NCI-H1436 treated with DMSO at 0.1 percent for 48 hours (cell line): Measurements from ENCODE around the gene MX2.
"Not testable (repeated sequence)": the region's sequence is repeated elsewhere in the genome, so short reads cannot be mapped to it uniquely, and the experiment has no call there.

ENCODE experiments used
- DNase-seq: peaks from one replicate; lab custom pipeline; 2025; lab: John Stamatoyannopoulos, UW

The MX2 gene

GRCh38 chr21:41418393-41418792 lies 56.6 kb downstream of the MX2 start:
- no peak for DNase-seq

DNA sequence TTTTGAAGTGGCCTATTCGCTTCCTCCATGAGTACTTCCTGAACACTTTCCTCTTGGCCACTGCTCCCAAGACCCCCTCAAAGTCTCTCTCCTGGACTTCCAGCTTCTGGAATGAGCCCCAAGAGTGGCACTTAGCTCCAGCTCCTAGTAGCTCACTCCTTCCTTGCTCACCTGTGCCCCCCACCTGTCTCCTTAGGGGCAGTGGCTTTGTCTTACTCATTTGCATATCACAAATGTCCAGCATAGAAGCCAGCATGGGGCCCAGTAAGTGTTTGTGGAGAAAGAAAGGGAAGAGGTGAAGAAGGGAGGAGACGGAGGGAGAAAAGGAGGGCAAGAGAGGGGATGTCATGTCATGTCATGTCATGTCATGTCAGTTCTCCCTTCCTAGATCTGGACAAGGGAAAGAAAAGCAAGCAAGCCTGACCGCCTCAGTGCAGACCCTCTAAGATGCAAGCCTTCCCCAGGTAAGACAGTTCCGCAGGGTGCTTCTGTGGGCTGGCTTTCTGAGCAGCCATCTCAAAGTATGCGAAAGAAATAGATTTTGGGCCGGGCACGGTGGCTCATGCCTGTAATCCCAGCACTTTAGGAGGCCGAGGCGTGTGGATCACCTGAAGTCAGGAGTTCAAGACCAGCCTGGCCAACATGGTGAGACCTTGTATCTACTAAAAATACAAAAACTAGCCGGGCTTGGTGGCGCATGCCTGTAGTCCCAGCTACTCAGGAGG lies 57.3 kb downstream of the MX2 start:
- DNase-seq, result no peak

- DNase-seq, result peak; percentile 1
These were observed 58.4 kb downstream of the MX2 start for GRCh38 chr21:41419921-41420862.

DNA sequence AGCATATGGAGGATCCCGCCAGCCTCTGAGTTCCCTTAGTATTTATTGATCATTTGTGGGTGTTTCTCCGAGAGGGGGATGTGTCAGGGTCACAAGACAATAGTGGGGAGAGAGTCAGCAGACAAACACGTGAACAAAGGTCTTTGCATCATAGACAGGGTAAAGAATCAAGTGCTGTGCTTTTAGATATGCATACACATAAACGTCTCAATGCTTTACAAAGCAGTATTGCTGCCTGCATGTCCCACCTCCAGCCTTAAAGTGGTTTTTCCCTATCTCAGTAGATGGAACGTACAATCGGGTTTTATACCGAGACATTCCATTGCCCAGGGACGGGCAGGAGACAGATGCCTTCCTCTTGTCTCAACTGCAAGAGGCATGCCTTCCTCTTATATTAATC lies 59.2 kb downstream of the MX2 start:
- DNase-seq, result not testable (repeated sequence)

GRCh38 chr21:41422546-41423304 lies 60.9 kb downstream of the MX2 start:
- DNase-seq, result no peak

GRCh38 chr21:41423305-41423636 lies 61.4 kb downstream of the MX2 start:
- DNase-seq, result not testable (repeated sequence)

DNA sequence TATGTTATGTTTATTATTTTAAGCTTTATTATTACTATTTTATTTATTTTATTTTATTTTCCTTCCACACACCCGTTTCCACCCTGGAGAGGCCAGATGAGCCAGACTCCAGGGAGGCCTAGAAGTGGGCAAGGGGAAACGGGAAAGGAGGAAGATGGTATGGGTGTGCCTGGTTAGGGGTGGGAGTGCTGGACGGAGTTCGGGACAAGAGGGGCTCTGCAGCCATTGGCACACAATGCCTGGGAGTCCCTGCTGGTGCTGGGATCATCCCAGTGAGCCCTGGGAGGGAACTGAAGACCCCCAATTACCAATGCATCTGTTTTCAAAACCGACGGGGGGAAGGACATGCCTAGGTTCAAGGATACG lies 63.7 kb downstream of the MX2 start:
- DNase-seq, result no peak

GRCh38 chr21:41425954-41426675 lies 64.3 kb downstream of the MX2 start, which contains the start of gene MX1:
Gene MX1 (plus strand): TSS chr21:41426239. CDS start chr21:41432071, 5,832 bp downstream.
- DNase-seq, result no peak

- DNase-seq, result no peak
These were observed 65.0 kb downstream of the MX2 start for GRCh38 chr21:41426676-41427404.

DNA sequence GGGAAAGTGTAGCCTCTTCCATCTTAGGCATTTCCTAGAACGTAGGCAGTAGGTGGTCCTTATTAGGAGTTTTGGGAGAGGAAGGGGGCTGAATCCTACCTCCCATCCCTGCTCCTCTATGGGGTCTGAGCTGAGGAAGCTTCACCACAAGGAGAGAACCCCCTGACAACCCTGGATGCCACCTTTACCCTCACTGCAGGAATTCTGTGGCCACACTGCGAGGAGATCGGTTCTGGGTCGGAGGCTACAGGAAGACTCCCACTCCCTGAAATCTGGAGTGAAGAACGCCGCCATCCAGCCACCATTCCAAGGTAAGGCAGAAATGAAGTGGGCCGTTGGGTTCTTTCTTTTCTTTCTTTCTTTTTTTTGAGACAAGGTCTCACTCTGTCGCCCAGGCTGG lies 65.7 kb downstream of the MX2 start:
- DNase-seq, result no peak

DNA sequence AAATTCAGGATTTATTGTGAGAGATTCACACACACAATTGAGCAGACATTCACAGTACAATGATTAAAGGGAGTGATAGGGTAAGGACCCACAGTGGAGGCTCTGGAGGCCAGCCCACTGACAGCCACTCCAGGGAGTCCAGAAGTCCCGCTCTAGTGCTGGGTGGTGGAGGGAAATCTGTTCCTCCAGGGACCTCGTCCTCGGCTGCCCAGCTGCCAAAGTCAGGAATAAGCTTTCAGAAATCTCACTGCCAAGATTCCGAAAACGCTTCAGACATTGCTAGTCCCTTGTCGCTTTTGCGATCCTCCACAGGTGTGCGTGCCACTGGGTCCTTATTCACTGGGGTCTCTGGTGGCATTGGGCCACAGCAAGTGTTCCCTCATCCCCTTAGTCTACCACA lies 66.5 kb downstream of the MX2 start:
- no peak for DNase-seq

GRCh38 chr21:41428847-41429246 lies 67.0 kb downstream of the MX2 start:
- no peak for DNase-seq

DNA sequence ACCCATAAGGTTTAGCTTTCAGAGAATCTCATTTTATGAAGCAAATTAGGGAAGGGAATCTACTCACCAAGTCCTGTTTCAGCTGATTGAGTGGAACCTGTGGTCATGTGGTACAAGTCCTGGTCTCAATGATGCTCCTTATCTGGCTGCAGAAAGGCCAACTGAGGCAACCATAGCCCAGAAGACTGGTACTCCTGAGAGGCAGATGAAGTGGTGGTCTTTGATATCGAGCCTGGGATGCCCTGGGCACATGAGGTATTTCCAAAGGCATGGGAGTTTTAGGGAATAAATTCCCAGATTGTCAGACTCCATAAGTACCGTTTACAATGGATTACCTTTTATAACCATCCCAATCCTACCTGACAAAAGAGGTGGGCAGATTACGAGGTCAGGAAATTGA lies 67.5 kb downstream of the MX2 start:
- DNase-seq, result no peak

- DNase-seq, result no peak
These were observed 68.2 kb downstream of the MX2 start for GRCh38 chr21:41429925-41430491.

DNA sequence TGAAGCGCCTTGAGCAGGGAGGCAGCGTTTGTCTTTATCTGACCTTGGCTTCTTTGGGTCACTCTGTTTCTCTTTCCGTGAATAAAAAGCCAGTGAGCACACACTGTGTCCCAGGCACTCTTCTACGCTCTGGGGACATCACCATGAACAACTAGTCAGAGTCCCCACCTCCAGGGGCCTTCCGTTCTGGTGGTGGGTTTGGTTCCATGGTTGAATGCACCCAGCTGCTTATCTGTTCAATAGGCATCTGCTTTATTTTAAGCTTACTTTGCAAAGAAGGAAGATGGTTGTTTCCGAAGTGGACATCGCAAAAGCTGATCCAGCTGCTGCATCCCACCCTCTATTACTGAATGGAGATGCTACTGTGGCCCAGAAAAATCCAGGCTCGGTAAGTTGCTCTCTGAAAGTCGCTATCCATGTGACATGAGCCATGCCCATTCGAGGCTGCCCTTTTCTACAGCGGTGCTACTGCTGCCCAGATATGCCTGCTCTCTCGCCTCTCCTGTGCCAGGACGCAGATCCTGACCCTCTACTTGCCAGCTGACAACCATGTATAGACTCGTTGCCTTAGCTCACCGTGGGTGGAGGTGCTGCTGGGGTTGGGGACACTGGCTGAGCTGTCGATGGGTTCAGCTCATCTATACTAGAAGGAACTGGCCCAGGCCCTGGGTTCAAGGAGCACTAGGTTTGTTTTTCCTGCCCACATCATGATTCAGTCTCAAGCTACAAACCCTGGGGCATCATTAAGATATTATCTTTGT lies 70.1 kb downstream of the MX2 start:
- no peak for DNase-seq

DNA sequence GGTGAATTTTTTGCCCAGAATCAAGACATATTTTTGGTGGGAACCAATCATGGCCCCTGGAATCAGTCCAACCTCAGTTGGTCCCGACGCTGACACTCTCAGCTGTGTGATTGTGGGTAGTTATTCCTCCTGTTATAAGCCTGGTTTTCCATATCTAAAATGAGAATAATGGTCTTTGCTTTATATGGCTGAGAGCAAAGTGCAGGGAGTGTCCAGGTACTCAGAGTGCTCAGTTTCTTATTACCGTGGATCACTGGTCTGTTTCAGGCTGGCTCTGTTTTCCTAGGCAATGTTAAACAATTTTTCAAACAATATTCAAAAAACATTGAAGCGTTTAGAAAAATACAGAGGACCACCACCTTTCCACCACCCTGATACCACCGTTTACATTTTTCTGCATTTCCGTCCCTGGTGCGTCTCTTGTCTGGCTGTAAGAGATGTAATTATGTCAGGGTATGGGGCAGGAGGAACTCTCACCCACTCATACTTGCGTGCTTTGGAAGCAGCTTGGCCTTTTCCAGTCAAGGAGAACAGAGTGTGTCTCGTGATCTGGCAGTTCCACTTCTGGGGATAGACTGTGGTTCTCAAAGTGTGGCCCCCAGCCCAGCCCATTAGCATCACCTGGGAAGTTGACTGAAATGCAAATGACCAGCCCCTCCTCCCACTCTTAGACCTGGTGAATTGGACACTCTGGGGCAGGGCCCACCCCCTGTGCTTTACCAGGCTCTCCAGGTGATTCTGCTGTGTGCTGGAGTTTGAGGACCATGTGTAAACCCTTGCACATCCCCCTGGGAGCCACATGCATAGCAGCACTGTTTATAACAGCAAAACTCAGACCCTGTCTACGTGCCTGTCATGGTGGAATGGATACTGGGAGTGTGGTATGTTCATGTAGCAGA lies 71.0 kb downstream of the MX2 start:
- no peak for DNase-seq

- no peak for DNase-seq
These were observed 71.7 kb downstream of the MX2 start for GRCh38 chr21:41433566-41433965.

DNA sequence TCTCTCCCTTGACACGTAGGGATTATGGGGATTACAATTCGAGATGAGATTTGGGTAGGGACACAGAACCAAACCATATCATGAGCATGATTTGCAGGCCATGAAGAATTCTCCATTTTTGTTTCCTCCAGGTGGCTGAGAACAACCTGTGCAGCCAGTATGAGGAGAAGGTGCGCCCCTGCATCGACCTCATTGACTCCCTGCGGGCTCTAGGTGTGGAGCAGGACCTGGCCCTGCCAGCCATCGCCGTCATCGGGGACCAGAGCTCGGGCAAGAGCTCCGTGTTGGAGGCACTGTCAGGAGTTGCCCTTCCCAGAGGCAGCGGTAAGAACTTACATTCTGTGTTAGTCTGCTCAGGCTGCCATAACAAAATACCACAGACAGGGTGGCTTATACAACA lies 73.9 kb downstream of the MX2 start:
- DNase-seq, result no peak

DNA sequence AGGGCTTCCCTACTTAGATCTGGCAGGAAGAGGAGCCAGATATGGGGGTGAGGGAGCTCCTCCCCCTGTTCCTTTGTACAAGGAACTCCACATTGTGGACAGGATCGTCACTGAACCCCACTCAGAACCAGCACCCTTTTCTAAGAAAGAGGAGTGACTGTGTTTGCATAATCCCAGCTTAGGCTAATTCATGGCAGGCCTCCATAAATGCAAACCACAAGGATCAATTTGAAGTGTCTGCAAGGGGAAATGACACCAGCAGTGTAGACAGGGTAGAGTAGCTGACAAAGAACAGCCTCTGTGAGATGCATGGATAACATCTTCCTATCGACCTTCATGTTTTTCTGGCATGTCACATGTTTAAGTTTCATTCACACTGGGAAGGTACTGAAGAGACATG lies 75.9 kb downstream of the MX2 start:
- DNase-seq, result no peak
